PC-3 (cell line): ENCODE data around the gene PLCB2. TPM values are rescaled to one million over a fixed set of nuclear protein-coding genes. Genes with fewer than 3 reads are reported as not detected.
A peak's percentile ranks its signal among the peaks of the same experiment; 100 is the strongest.

Experiments used
- ATAC-seq: fragments of 200-7000 bp; cut with Tn5 transposase; 2 replicates; pipeline ENCODE4 v1.9.1; 2020; ENCODE audit warnings: mild to moderate bottlenecking, moderate library complexity
- Bru-seq: library from RNA; stranded (reverse); fragments of 400-500 nt; gene quantifications from one replicate; lab custom pipeline; 2021; lab: Mats Ljungman, UMichigan
- BruChase-seq, 2 experiments: library from RNA; stranded (reverse); fragments of 400-500 nt; gene quantifications; one replicate each; lab custom pipeline; 2021; lab: Mats Ljungman, UMichigan
- BruUV-seq: library from RNA; stranded (reverse); fragments of 400-500 nt; replicated peaks from 2 replicates; lab custom pipeline; 2021; lab: Mats Ljungman, UMichigan
- CTCF ChIA-PET: fragments of 300-600 bp; sonication (Branson Sonifier 250); formaldehyde crosslinking; loops from one replicate; lab custom pipeline; 2022; ENCODE audit warnings: antibody characterized with exemption; lab: Charles Lee
- POLR2A ChIA-PET: fragments of 300-600 bp; sonication (Branson Sonifier 250); formaldehyde crosslinking; loops from one replicate; lab custom pipeline; 2022; ENCODE audit warnings: antibody characterized with exemption; ENCODE audit not compliant: unreplicated experiment; lab: Charles Lee
- DNase-seq: peaks from one replicate; pipeline ENCODE4 v3.0.0-alpha.2; 2015
- H2AFZ ChIP-seq: fragments of 300-600 bp; sonication (generic); 2 replicates; pipeline ENCODE4 v1.6.0; 2016; ENCODE audit warnings: antibody characterized with exemption, low read length
- H3F3A ChIP-seq: fragments of 300-600 bp; sonication (generic); one replicate; pipeline ENCODE4 v1.6.0; 2017; ENCODE audit warnings: antibody characterized with exemption, low read length, control low read depth, mild to moderate bottlenecking; ENCODE audit not compliant: unreplicated experiment
- H3K27ac ChIP-seq: fragments of 300-600 bp; sonication (generic); 2 replicates; pipeline ENCODE4 v1.5.1; 2016; ENCODE audit warnings: mild to moderate bottlenecking, low read length
- H3K27me3 ChIP-seq: fragments of 300-600 bp; sonication (generic); 2 replicates; pipeline ENCODE4 v1.6.1; 2016; ENCODE audit warnings: low read length, mixed read lengths
- H3K36me3 ChIP-seq: fragments of 300-600 bp; sonication (generic); 2 replicates; pipeline ENCODE4 v1.6.1; 2016; ENCODE audit warnings: low read depth, mixed run types, low read length, mixed read lengths
- H3K4me1 ChIP-seq: fragments of 300-600 bp; sonication (generic); 2 replicates; pipeline ENCODE4 v1.5.1; 2016; ENCODE audit warnings: low read length; ENCODE audit not compliant: insufficient read depth
- H3K4me2 ChIP-seq: fragments of 300-600 bp; sonication (generic); 2 replicates; pipeline ENCODE4 v1.6.0; 2016; ENCODE audit warnings: low read length
- H3K4me3 ChIP-seq: fragments of 300-600 bp; sonication (generic); 2 replicates; pipeline ENCODE4 v1.5.1; 2016; ENCODE audit warnings: mild to moderate bottlenecking, low read length, mixed read lengths
- H3K79me2 ChIP-seq: fragments of 300-600 bp; sonication (generic); 2 replicates; pipeline ENCODE4 v1.6.1; 2017; ENCODE audit warnings: low read length, mixed read lengths
- H3K9ac ChIP-seq: fragments of 300-600 bp; sonication (generic); 2 replicates; pipeline ENCODE4 v1.6.0; 2016; ENCODE audit warnings: mild to moderate bottlenecking, low read length
- H3K9me2 ChIP-seq: fragments of 300-600 bp; sonication (generic); replicated peaks from 2 replicates; pipeline ENCODE4 v1.6.1; 2016; ENCODE audit warnings: mixed run types, low read length, mixed read lengths
- H3K9me3 ChIP-seq: fragments of 300-600 bp; sonication (generic); 2 replicates; pipeline ENCODE4 v1.6.1; 2016; ENCODE audit warnings: low read length, mixed read lengths
- H4K20me1 ChIP-seq: fragments of 300-600 bp; sonication (generic); 2 replicates; pipeline ENCODE4 v1.6.1; 2016; ENCODE audit warnings: low read length, mixed read lengths
- CTCF ChIP-seq: fragments of 300-600 bp; sonication (generic); conservative IDR thresholded peaks from 2 replicates; pipeline ENCODE4 v1.5.1; 2017; ENCODE audit warnings: antibody characterized with exemption, low read depth, mild to moderate bottlenecking, low read length
- EZH2 ChIP-seq: fragments of 300-600 bp; sonication (generic); IDR thresholded peaks from one replicate; pipeline ENCODE4 v1.6.1; 2017; ENCODE audit warnings: antibody characterized with exemption, mild to moderate bottlenecking, low read length; ENCODE audit not compliant: unreplicated experiment
- EZH2phosphoT487 ChIP-seq: fragments of 300-600 bp; sonication (generic); IDR thresholded peaks from 2 replicates; pipeline ENCODE4 v1.6.1; 2018; ENCODE audit warnings: mild to moderate bottlenecking, antibody characterized with exemption, low read length, borderline replicate concordance
- intact Hi-C: fragments of 100-400 bp; cut with micrococcal nuclease; formaldehyde crosslinking; loops from 2 replicates; pipeline ENCODE4 v1.9.0; 2023
- long read RNA-seq: library from polyadenylated mRNA; unstranded; transcript quantifications from one replicate; pipeline ENCODE4 v2.0.0, GENCODE V29; 2021; ENCODE audit not compliant: unreplicated experiment
- total RNA-seq: library from RNA; depleted of rRNA; stranded (reverse); fragments of >200 nt; gene quantifications from 2 replicates; pipeline ENCODE4 v1.2.3, GENCODE V29; 2014; rRNA removed

PLCB2 gene
- total RNA-seq (1.3 and 3.2 TPM in 2 replicates), Bru-seq, nascent RNA (percentile 7 among the genes with signal in this experiment), BruChase-seq, experiment 1, labeled RNA remaining after a 6-hour chase (percentile 7 among the genes with signal in this experiment), BruChase-seq, experiment 2, labeled RNA remaining after a 2-hour chase (percentile 13 among the genes with signal in this experiment)
- long read RNA-seq, partial matches to known transcripts: 0 of 1 reads
- long read RNA-seq, other reads (novel, unspliced or antisense): 0 of 1 reads

GRCh38 chr15:40307421-40308211 lies at the start of gene PLCB2:
Gene PLCB2, minus strand, starts transcription at chr15:40307935. Its CDS starts 263 bp downstream, at chr15:40307672.
- TF ChIP-seq CTCF (peak; percentile 45), EZH2phosphoT487 (no peak)
- CTCF ChIA-PET: interaction anchor here (0.7 kb wide), 1 partner anchor 132 kb away, joined by 3 read pairs; no protein-coding TSS in a partner anchor
- no TSS peak for BruUV-seq
- POLR2A ChIA-PET: no interaction called here
- Histone ChIP-seq H3K9me3 (no peaks in the 10 kb centered on the region), H3K9ac (no peak within 1 kb of the TSS), H3K9me2 (no peaks in the 10 kb centered on the region), H2AFZ (no peak within 1 kb of the TSS), H3K27ac (no peak within 1 kb of the TSS), H3F3A (no peaks in the 10 kb centered on the region), H3K4me1 (no peaks in the 10 kb centered on the region), H4K20me1 (no peaks in the 10 kb centered on the region), H3K27me3 (no peaks in the 10 kb centered on the region), H3K4me2 (no peak within 1 kb of the TSS), H3K79me2 (no peaks in the 10 kb centered on the region), H3K4me3 (no peak within 1 kb of the TSS), H3K36me3 (no peaks in the 10 kb centered on the region)
- DNase-seq: no peak
- peak; percentile 42; the same call in 1 of the 2 replicates for ATAC-seq
- intact Hi-C loops: no loop called here

GRCh38 chr15:40357246-40357645 lies 49.5 kb upstream of the PLCB2 start:
- TF ChIP-seq EZH2 (no peak), CTCF (no peak), EZH2phosphoT487 (no peak)
- Histone ChIP-seq H3K4me1 (peaks cover 8% of the 10 kb centered on the region; the same call in 1 of the 2 replicates), H3K4me2 (peak overlapping the region; percentile 99; the same call in 1 of the 2 replicates), H3K9me2 (no peaks in the 10 kb centered on the region), H3K27me3 (no peaks in the 10 kb centered on the region), H2AFZ (no peak overlapping the region), H3K36me3 (no peaks in the 10 kb centered on the region), H3K9me3 (no peaks in the 10 kb centered on the region), H4K20me1 (no peaks in the 10 kb centered on the region), H3K27ac (no peak overlapping the region), H3K9ac (no peak overlapping the region), H3K4me3 (no peak overlapping the region), H3K79me2 (no peaks in the 10 kb centered on the region), H3F3A (no peaks in the 10 kb centered on the region)
- DNase-seq: no peak
- intact Hi-C loops: no loop called here
- CTCF ChIA-PET: interaction anchor here (0.5 kb wide), 1 partner anchor 18 kb away, joined by 4 read pairs; no protein-coding TSS in a partner anchor
- POLR2A ChIA-PET: no interaction called here
- no peak for ATAC-seq
- no TSS peak for BruUV-seq
